Tibial nerve (tissue), 4 donors: ENCODE data around the gene CRBN.

Experiments used
- CTCF ChIP-seq, 5 experiments: fragments of 200-600 bp in 3 of 5; fragments of 450-650 bp in 2 of 5; sonication (generic) in 3 of 5; IDR thresholded peaks; one replicate each; pipeline ENCODE4 v1.5.1; 2016 to 2019; ENCODE audit warnings: antibody characterized with exemption in 5 of 5, mild to moderate bottlenecking in 3 of 5, moderate library complexity in 2 of 5
- EP300 ChIP-seq, 2 donors: sonication (generic); formaldehyde crosslinking; IDR thresholded peaks; one replicate each; pipeline ENCODE4 v1.6.1; 2017; ENCODE audit warnings: antibody characterized with exemption in 2 of 2, mild to moderate bottlenecking in 1 of 2
- POLR2A ChIP-seq, 2 donors: fragments of 450-650 bp; IDR thresholded peaks; one replicate each; pipeline ENCODE4 v1.6.1; 2017; ENCODE audit warnings: antibody characterized with exemption in 2 of 2, mild to moderate bottlenecking in 2 of 2, moderate library complexity in 2 of 2

- TF ChIP-seq CTCF (IDR thresholded peaks at IDR 0.05) (peak in 1 of 5 experiments; percentile 10), POLR2A (IDR thresholded peaks at IDR 0.05) (no peak), EP300 (IDR thresholded peaks at IDR 0.05) (no peak)
Observed at GRCh38 chr3:3170998-3171397, 8.5 kb downstream of the CRBN start.
